SU-DHL-6 (cell line): ENCODE data around the gene HNRNPAB.

ENCODE experiments used
- H2AFZ ChIP-seq: fragments of 200-600 bp; sonication (generic); 2 replicates; pipeline ENCODE4 v1.6.1; 2014; ENCODE audit warnings: low read depth, mild to moderate bottlenecking, moderate library complexity, mixed read lengths, antibody characterized with exemption, low read length; ENCODE audit not compliant: severe bottlenecking
- H3F3A ChIP-seq: fragments of 200-600 bp; shearing (Covaris generic); 2 replicates; pipeline ENCODE4 v1.6.0; 2016; ENCODE audit warnings: antibody characterized with exemption, mild to moderate bottlenecking; ENCODE audit not compliant: insufficient read depth
- H3K27ac ChIP-seq: fragments of 200-600 bp; sonication (generic); 2 replicates; pipeline ENCODE4 v1.5.1; 2016; ENCODE audit warnings: low read depth, mild to moderate bottlenecking, low read length, moderate library complexity, mixed read lengths
- H3K27me3 ChIP-seq: fragments of 200-600 bp; sonication (generic), shearing (Covaris generic); 2 replicates; pipeline ENCODE4 v1.6.0; 2014; ENCODE audit warnings: mild to moderate bottlenecking, low read length
- H3K36me3 ChIP-seq: fragments of 200-600 bp; sonication (generic); 2 replicates; pipeline ENCODE4 v1.6.1; 2014; ENCODE audit warnings: mild to moderate bottlenecking, low read length, mixed read lengths
- H3K4me2 ChIP-seq: fragments of 300-600, 200-600 bp; shearing (Covaris generic), sonication (generic); 2 replicates; pipeline ENCODE4 v1.6.0; 2014; ENCODE audit warnings: low read length, low read depth, mild to moderate bottlenecking; ENCODE audit not compliant: poor library complexity, severe bottlenecking
- H3K4me3 ChIP-seq: fragments of 200-600 bp; sonication (generic); 2 replicates; pipeline ENCODE4 v1.5.1; 2014; ENCODE audit warnings: antibody characterized with exemption, low read length, mild to moderate bottlenecking, mixed read lengths; ENCODE audit not compliant: insufficient read depth, poor library complexity, severe bottlenecking
- H3K79me2 ChIP-seq: fragments of 200-600 bp; sonication (generic); 2 replicates; pipeline ENCODE4 v1.6.1; 2014; ENCODE audit warnings: mild to moderate bottlenecking, low read length, moderate library complexity; ENCODE audit not compliant: insufficient read depth
- H3K9ac ChIP-seq: fragments of 200-600 bp; sonication (generic); 2 replicates; pipeline ENCODE4 v1.7.0; 2014; ENCODE audit warnings: mild to moderate bottlenecking, low read length
- H3K9me2 ChIP-seq: fragments of 200-600 bp; sonication (generic); replicated peaks from 2 replicates; pipeline ENCODE4 v1.6.1; 2014; ENCODE audit warnings: low read length; ENCODE audit not compliant: insufficient read depth
- H3K9me3 ChIP-seq: fragments of 200-600 bp; sonication (generic); 2 replicates; pipeline ENCODE4 v1.6.1; 2014; ENCODE audit warnings: low read length, mixed read lengths; ENCODE audit not compliant: insufficient read depth
- H4K20me1 ChIP-seq: fragments of 200-600 bp; sonication (generic); 2 replicates; pipeline ENCODE4 v1.6.1; 2014; ENCODE audit warnings: low read depth, mild to moderate bottlenecking, antibody characterized with exemption, low read length, moderate library complexity, mixed read lengths
- EZH2phosphoT487 ChIP-seq: fragments of 200-600 bp; sonication (generic), shearing (Covaris generic); conservative IDR thresholded peaks from 2 replicates; pipeline ENCODE4 v1.6.1; 2018; ENCODE audit warnings: mild to moderate bottlenecking, antibody characterized with exemption, low read length, moderate library complexity, mixed read lengths
- TF ChIP-seq, protein P1 (sequence below): fragments of 200-600 bp; sonication (generic); IDR thresholded peaks from one replicate; pipeline ENCODE4 v1.5.1; 2017; ENCODE audit warnings: antibody characterized with exemption, mild to moderate bottlenecking, low read length, moderate library complexity; ENCODE audit not compliant: insufficient read depth, poor library complexity, severe bottlenecking

The HNRNPAB gene

DNA sequence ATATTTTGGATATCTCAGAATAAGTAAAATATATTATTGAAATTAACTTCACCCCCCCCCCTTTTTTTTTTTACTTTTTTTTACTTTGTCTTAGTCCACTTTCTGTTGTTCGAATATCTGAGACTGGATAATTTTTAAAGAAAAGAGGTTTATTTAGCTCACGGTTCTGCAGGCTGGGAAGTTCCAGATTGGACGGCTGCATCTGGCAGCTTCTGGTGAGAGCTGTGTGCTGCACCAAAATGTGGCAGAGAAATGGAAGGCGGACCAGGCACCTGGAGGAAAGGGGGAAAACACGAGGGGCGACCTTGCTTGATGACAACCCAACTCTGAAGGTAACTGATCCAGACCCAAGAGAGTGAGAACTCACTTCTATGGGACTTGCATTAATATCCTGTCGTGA, 11.5 kb upstream of the HNRNPAB start:
- H3K9ac ChIP-seq, result no peak overlapping the region
- H3K4me3 ChIP-seq, result no peak overlapping the region
- no peaks in the 10 kb centered on the region for H3F3A ChIP-seq
- TF ChIP-seq, protein P1, sequence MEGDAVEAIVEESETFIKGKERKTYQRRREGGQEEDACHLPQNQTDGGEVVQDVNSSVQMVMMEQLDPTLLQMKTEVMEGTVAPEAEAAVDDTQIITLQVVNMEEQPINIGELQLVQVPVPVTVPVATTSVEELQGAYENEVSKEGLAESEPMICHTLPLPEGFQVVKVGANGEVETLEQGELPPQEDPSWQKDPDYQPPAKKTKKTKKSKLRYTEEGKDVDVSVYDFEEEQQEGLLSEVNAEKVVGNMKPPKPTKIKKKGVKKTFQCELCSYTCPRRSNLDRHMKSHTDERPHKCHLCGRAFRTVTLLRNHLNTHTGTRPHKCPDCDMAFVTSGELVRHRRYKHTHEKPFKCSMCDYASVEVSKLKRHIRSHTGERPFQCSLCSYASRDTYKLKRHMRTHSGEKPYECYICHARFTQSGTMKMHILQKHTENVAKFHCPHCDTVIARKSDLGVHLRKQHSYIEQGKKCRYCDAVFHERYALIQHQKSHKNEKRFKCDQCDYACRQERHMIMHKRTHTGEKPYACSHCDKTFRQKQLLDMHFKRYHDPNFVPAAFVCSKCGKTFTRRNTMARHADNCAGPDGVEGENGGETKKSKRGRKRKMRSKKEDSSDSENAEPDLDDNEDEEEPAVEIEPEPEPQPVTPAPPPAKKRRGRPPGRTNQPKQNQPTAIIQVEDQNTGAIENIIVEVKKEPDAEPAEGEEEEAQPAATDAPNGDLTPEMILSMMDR, result no peak
- TF ChIP-seq EZH2phosphoT487, result no peak
- H3K79me2 ChIP-seq, result no peaks in the 10 kb centered on the region
- H4K20me1 ChIP-seq, result no peaks in the 10 kb centered on the region
- no peaks in the 10 kb centered on the region for H3K9me3 ChIP-seq
- no peak overlapping the region for H3K4me2 ChIP-seq
- no peaks in the 10 kb centered on the region for H3K9me2 ChIP-seq
- H2AFZ ChIP-seq, result no peak overlapping the region
- no peak overlapping the region for H3K27ac ChIP-seq
- no peaks in the 10 kb centered on the region for H3K27me3 ChIP-seq
- no peaks in the 10 kb centered on the region for H3K36me3 ChIP-seq

DNA sequence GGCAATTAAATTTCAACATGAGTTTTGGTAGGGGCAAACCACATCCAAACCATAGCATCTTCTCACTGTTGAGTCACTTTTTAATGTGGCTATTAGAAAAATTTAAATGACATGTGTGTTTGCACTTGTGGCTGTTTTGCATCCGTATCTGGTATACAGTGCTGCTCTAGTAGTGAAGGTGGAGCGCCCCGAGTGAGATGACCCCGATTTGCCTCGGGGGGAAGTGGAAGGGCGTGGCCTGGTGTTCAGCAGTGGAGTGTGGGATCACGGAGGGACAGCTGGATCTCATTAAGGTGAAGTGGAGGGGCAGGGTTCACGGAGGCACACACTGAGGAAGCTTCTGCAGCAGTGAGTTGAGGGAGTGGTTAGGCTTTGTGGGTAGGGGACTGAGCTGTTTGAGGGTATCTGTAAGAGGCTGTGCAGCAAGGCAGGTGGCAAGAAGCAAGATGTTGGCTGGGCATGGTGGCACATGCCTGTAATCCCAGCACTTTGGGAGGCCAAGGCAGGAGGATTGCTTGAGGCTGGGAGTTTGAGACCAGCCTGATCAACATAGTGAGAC, 11.0 kb upstream of the HNRNPAB start:
- Histone ChIP-seq H3K9me3 (no peaks in the 10 kb centered on the region), H3K36me3 (no peaks in the 10 kb centered on the region), H3K27ac (no peak overlapping the region), H4K20me1 (no peaks in the 10 kb centered on the region), H3K4me3 (no peak overlapping the region), H3K27me3 (no peaks in the 10 kb centered on the region), H3K4me2 (no peak overlapping the region), H3K9ac (no peak overlapping the region), H3K9me2 (no peaks in the 10 kb centered on the region), H3K79me2 (no peaks in the 10 kb centered on the region), H2AFZ (no peak overlapping the region), H3F3A (no peaks in the 10 kb centered on the region)
- TF ChIP-seq, protein P1, result no peak
- TF ChIP-seq EZH2phosphoT487, result no peak

DNA sequence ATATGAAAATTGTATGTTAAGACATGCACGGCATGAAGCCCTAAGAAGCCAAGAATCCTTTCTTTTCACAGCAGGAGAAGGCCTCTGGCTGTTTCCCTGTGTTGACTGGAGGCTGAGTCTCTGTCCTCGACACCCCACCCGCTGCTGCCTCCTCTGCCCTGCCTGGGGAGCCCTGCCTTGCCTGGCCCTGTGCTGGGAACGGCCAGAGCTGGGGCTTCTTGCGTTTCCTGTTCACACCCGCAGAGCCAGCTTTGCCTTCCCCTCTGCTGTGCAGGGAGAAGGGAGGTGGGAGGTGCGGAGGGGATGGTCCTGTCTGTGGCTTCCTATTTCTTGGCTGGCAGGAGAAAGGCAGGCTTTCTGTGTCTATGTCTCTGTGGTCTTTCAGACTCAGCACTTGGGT, 10.3 kb upstream of the HNRNPAB start:
- H3K27ac ChIP-seq, result no peak overlapping the region
- H3K9me3 ChIP-seq, result no peaks in the 10 kb centered on the region
- no peaks in the 10 kb centered on the region for H3F3A ChIP-seq
- H2AFZ ChIP-seq, result no peak overlapping the region
- TF ChIP-seq, protein P1, result no peak
- TF ChIP-seq EZH2phosphoT487, result no peak
- H4K20me1 ChIP-seq, result no peaks in the 10 kb centered on the region
- H3K4me2 ChIP-seq, result no peak overlapping the region
- H3K27me3 ChIP-seq, result no peaks in the 10 kb centered on the region
- no peak overlapping the region for H3K9ac ChIP-seq
- H3K4me3 ChIP-seq, result no peak overlapping the region
- no peaks in the 10 kb centered on the region for H3K36me3 ChIP-seq
- H3K79me2 ChIP-seq, result no peaks in the 10 kb centered on the region
- no peaks in the 10 kb centered on the region for H3K9me2 ChIP-seq
